ENCODE measurements around the gene GTF3C1.

- TF ChIP-seq POLR2A (IDR thresholded peaks at IDR 0.05; ENCODE audit: low read depth, low read length) (no peak), POLR2AphosphoS5 (IDR thresholded peaks at IDR 0.05; ENCODE audit: low read depth, low read length) (no peak)
These were observed 41.2 kb downstream of the GTF3C1 start for GRCh38 chr16:27508476-27508875.
